ENCODE results near the gene EEF1G.

- TF ChIP-seq POLR2A (IDR thresholded peaks at IDR 0.05): no peak
- TF ChIP-seq, protein P1, sequence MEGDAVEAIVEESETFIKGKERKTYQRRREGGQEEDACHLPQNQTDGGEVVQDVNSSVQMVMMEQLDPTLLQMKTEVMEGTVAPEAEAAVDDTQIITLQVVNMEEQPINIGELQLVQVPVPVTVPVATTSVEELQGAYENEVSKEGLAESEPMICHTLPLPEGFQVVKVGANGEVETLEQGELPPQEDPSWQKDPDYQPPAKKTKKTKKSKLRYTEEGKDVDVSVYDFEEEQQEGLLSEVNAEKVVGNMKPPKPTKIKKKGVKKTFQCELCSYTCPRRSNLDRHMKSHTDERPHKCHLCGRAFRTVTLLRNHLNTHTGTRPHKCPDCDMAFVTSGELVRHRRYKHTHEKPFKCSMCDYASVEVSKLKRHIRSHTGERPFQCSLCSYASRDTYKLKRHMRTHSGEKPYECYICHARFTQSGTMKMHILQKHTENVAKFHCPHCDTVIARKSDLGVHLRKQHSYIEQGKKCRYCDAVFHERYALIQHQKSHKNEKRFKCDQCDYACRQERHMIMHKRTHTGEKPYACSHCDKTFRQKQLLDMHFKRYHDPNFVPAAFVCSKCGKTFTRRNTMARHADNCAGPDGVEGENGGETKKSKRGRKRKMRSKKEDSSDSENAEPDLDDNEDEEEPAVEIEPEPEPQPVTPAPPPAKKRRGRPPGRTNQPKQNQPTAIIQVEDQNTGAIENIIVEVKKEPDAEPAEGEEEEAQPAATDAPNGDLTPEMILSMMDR (IDR thresholded peaks at IDR 0.05): no peak
Observed at GRCh38 chr11:62577046-62577714, 3.5 kb upstream of the EEF1G start.
